Keratinocyte (primary cell): Measurements from ENCODE around the gene EPOP. TPM values are rescaled to one million over a fixed set of nuclear protein-coding genes. Genes with fewer than 3 reads are reported as not detected.

ENCODE experiments used
- DNase-seq: peaks from one replicate; pipeline ENCODE4 v3.0.0-alpha.2; 2011; ENCODE audit warnings: low read depth, missing footprints, low spot score
- FAIRE-seq: peaks from 2 replicates; lab custom pipeline; 2011; peaks lifted over from hg19 to GRCh38; lab: Jason Lieb, UNC
- H2AFZ ChIP-seq: 2 replicates; pipeline ENCODE4 v1.6.0; 2012; ENCODE audit warnings: low read length, control low read depth, inconsistent platforms; ENCODE audit not compliant: control insufficient read depth
- H3K27ac ChIP-seq: 2 replicates; pipeline ENCODE4 v1.5.1; 2011; ENCODE audit warnings: low read length; ENCODE audit not compliant: control insufficient read depth, insufficient read depth
- H3K27me3 ChIP-seq: 3 replicates; pipeline ENCODE4 v1.6.0; 2011; ENCODE audit warnings: low read length; ENCODE audit not compliant: control insufficient read depth, insufficient read depth; ENCODE audit errors: extremely low read depth
- H3K36me3 ChIP-seq, 2 experiments: 2 replicates in 1 of 2; 3 replicates in 1 of 2; pipeline ENCODE4 v1.5.1; 2011; ENCODE audit warnings: low read length in 2 of 2, mild to moderate bottlenecking in 1 of 2; ENCODE audit not compliant: control insufficient read depth in 2 of 2, insufficient read depth in 2 of 2; ENCODE audit errors: extremely low read depth in 1 of 2
- H3K4me1 ChIP-seq: 3 replicates; pipeline ENCODE4 v1.5.1; 2011; ENCODE audit warnings: low read length; ENCODE audit not compliant: control insufficient read depth, insufficient read depth; ENCODE audit errors: extremely low read depth
- H3K4me2 ChIP-seq: 3 replicates; pipeline ENCODE4 v1.6.0; 2011; ENCODE audit warnings: low read depth, low read length; ENCODE audit not compliant: control insufficient read depth, insufficient read depth; ENCODE audit errors: extremely low read depth
- H3K4me3 ChIP-seq, 3 experiments: fragments of 200-600 bp in 1 of 3; sonication (generic) in 1 of 3; 2 replicates in 2 of 3; 3 replicates in 1 of 3; pipeline ENCODE4 v1.5.1; 2011 to 2016; ENCODE audit warnings: low read length in 3 of 3, mild to moderate bottlenecking in 3 of 3, control low read depth in 2 of 3, inconsistent platforms in 1 of 3, low read depth in 1 of 3, mixed read lengths in 1 of 3, mixed run types in 1 of 3, moderate library complexity in 1 of 3; ENCODE audit not compliant: control insufficient read depth in 2 of 3, insufficient read depth in 2 of 3; ENCODE audit errors: extremely low read depth in 1 of 3
- H3K79me2 ChIP-seq: 2 replicates; pipeline ENCODE4 v1.6.0; 2012; ENCODE audit warnings: low read length; ENCODE audit not compliant: control insufficient read depth, insufficient read depth
- H3K9ac ChIP-seq: 3 replicates; pipeline ENCODE4 v1.6.0; 2011; ENCODE audit warnings: low read length; ENCODE audit not compliant: control insufficient read depth, insufficient read depth; ENCODE audit errors: extremely low read depth
- H3K9me1 ChIP-seq: 3 replicates; pipeline ENCODE4 v1.6.0; 2011; ENCODE audit warnings: low read length; ENCODE audit not compliant: control insufficient read depth, insufficient read depth; ENCODE audit errors: extremely low read depth
- H3K9me3 ChIP-seq: 2 replicates; pipeline ENCODE4 v1.5.1; 2012; ENCODE audit warnings: low read depth, low read length; ENCODE audit not compliant: control insufficient read depth
- H4K20me1 ChIP-seq: 3 replicates; pipeline ENCODE4 v1.6.0; 2011; ENCODE audit warnings: low read length; ENCODE audit not compliant: control insufficient read depth, insufficient read depth; ENCODE audit errors: extremely low read depth
- CTCF ChIP-seq, 3 experiments: IDR thresholded peaks in 1 of 3; conservative IDR thresholded peaks in 1 of 3; optimal IDR thresholded peaks in 1 of 3; 2 replicates in 2 of 3; 3 replicates in 1 of 3; pipeline versions ENCODE3 to v1.5.1; 2011; ENCODE audit warnings: low read length in 3 of 3, mild to moderate bottlenecking in 3 of 3, moderate library complexity in 2 of 3, control low read depth in 1 of 3, inconsistent platforms in 1 of 3; ENCODE audit not compliant: insufficient read depth in 2 of 3; ENCODE audit errors: extremely low read depth in 1 of 3
- EZH2 ChIP-seq: IDR thresholded peaks from one replicate; pipeline ENCODE4 v1.6.1; 2012; ENCODE audit warnings: inconsistent platforms, mild to moderate bottlenecking, low read length, moderate library complexity
- dilution Hi-C: fragments of 300-500 bp; cut with MboI; formaldehyde crosslinking; loops from one replicate; pipeline ENCODE4 v1.7.0; 2020; ENCODE audit warnings: low sequenced_read_pairs; ENCODE audit not compliant: extremely low pct_ligation_motif_present
- polyA plus RNA-seq, 5 experiments: library from polyadenylated mRNA; depleted of rRNA in 3 of 5; stranded (reverse) in 3 of 5; stranded (forward) in 1 of 5; unstranded in 1 of 5; fragments of >200 nt; gene quantifications; 1 replicate in 1 of 5; 2 replicates in 3 of 5; 3 replicates in 1 of 5; pipeline versions ENCODE4 v1.2.1 to v1.2.3, GENCODE V29; 2011 to 2012; ENCODE audit warnings: missing spikeins in 2 of 5, low read depth in 1 of 5, low replicate concordance in 1 of 5

EPOP gene
- polyA plus RNA-seq, 1 donor (not counting 4 experiments of a cell fraction or from before 2014, with no cell fraction given), result 3.2 TPM

GRCh38 chr17:38654411-38655398 is 20.1 kb downstream of the EPOP start:
- no peak overlapping the region for H3K4me2 ChIP-seq
- H3K9me1 ChIP-seq, result no peaks in the 10 kb centered on the region
- dilution Hi-C loops, result no loop called here
- no peak overlapping the region for H3K4me3 ChIP-seq
- no peak overlapping the region for H3K27ac ChIP-seq
- H4K20me1 ChIP-seq, result no peaks in the 10 kb centered on the region
- TF ChIP-seq CTCF (optimal IDR thresholded peaks at IDR 0.05 in 1 of 3, IDR thresholded peaks at IDR 0.05 in 1 of 3, conservative IDR thresholded peaks at IDR 0.05 in 1 of 3; ENCODE audit: extremely low read depth in 1 of 3, insufficient read depth in 2 of 3, low read length in 3 of 3) (no peak), EZH2 (no peak)
- no peaks in the 10 kb centered on the region for H3K4me1 ChIP-seq
- H3K36me3 ChIP-seq, result no peaks in the 10 kb centered on the region
- H3K79me2 ChIP-seq, result no peaks in the 10 kb centered on the region
- H2AFZ ChIP-seq, result no peak overlapping the region
- FAIRE-seq (no peak), DNase-seq (no peak)
- H3K9me3 ChIP-seq, result no peaks in the 10 kb centered on the region
- H3K27me3 ChIP-seq, result peaks cover 23% of the 10 kb centered on the region
- no peak overlapping the region for H3K9ac ChIP-seq

GRCh38 chr17:38653679-38654078 is 21.1 kb downstream of the EPOP start:
- Histone ChIP-seq H3K9me1 (no peaks in the 10 kb centered on the region), H3K4me3 (no peak overlapping the region), H3K36me3 (no peaks in the 10 kb centered on the region), H3K4me2 (no peak overlapping the region), H2AFZ (no peak overlapping the region), H3K27ac (no peak overlapping the region), H3K27me3 (peaks cover 20% of the 10 kb centered on the region), H4K20me1 (no peaks in the 10 kb centered on the region), H3K9me3 (no peaks in the 10 kb centered on the region), H3K9ac (no peak overlapping the region), H3K4me1 (no peaks in the 10 kb centered on the region), H3K79me2 (no peaks in the 10 kb centered on the region)
- no peak for FAIRE-seq
- no peak for DNase-seq
- dilution Hi-C loops, result no loop called here
- TF ChIP-seq CTCF (optimal IDR thresholded peaks at IDR 0.05 in 1 of 3, IDR thresholded peaks at IDR 0.05 in 1 of 3, conservative IDR thresholded peaks at IDR 0.05 in 1 of 3; ENCODE audit: extremely low read depth in 1 of 3, insufficient read depth in 2 of 3, low read length in 3 of 3) (no peak), EZH2 (no peak)
